K562 (cell line): ENCODE measurements around the gene SPRR2E. TPM values are rescaled to one million over a fixed set of nuclear protein-coding genes. Genes with fewer than 3 reads are reported as not detected.
"Not testable (repeated sequence)": the region's sequence is repeated elsewhere in the genome, so short reads cannot be mapped to it uniquely, and the experiment has no call there.

ENCODE experiments used
- ATAC-seq: fragments of 200-7000 bp; cut with Tn5 transposase; 3 replicates; pipeline ENCODE4 v1.9.1; 2020; ENCODE audit warnings: moderate library complexity
- BruUV-seq: library from RNA; stranded (reverse); fragments of 400-500 nt; replicated peaks from 2 replicates; lab custom pipeline; 2021; lab: Mats Ljungman, UMichigan
- CTCF ChIA-PET: fragments of 300-600 bp; formaldehyde crosslinking; extraction: SDS; loops from one replicate; lab custom pipeline; 2021; ENCODE audit warnings: low intra/inter-chr PET ratio; lab: Yijun Ruan, JAX
- POLR2A ChIA-PET: fragments of 300-600, 350-650 bp; sonication (Branson Sonifier 250); formaldehyde crosslinking; extraction: SDS; loops from one replicate; lab custom pipeline; 2021; ENCODE audit warnings: antibody characterized with exemption, inconsistent platforms; lab: Yijun Ruan, JAX
- DNase-seq, 4 experiments: peaks; one replicate each; pipeline versions ENCODE4 v3.0.0 to v3.0.0-alpha.2; 2011 to 2018; ENCODE audit warnings: low spot score in 3 of 4, mixed read lengths in 3 of 4; ENCODE audit errors: extremely low read depth in 1 of 4
- FAIRE-seq: peaks from 2 replicates; lab custom pipeline; 2011; peaks lifted over from hg19 to GRCh38; lab: Jason Lieb, UNC
- H2AFZ ChIP-seq: 2 replicates; pipeline ENCODE4 v1.6.0; 2011; ENCODE audit warnings: low read depth, low read length, control low read depth, inconsistent platforms
- H3K27ac ChIP-seq: fragments of 200-600 bp; 3 replicates; pipeline ENCODE4 v1.8.0; 2011; ENCODE audit warnings: low read depth, mild to moderate bottlenecking, control low read depth, inconsistent platforms, low read length, moderate library complexity, mixed read lengths; ENCODE audit errors: extremely low read depth
- H3K27me3 ChIP-seq, 2 experiments: fragments of 300-600 bp in 1 of 2; 2 replicates in 1 of 2; 3 replicates in 1 of 2; pipeline versions ENCODE4 v1.6.0 to v1.8.0; 2011; ENCODE audit warnings: inconsistent platforms in 2 of 2, low read length in 2 of 2, mild to moderate bottlenecking in 1 of 2, mixed read lengths in 1 of 2, moderate library complexity in 1 of 2; ENCODE audit not compliant: control insufficient read depth in 2 of 2, insufficient read depth in 2 of 2
- H3K36me3 ChIP-seq: fragments of 300-600 bp; 3 replicates; pipeline ENCODE4 v1.8.0; 2011; ENCODE audit warnings: mild to moderate bottlenecking, low read length, inconsistent platforms; ENCODE audit not compliant: control insufficient read depth, insufficient read depth
- H3K4me1 ChIP-seq, 2 experiments: fragments of 200-600 bp in 1 of 2; replicated peaks in 1 of 2; 2 replicates in 1 of 2; 3 replicates in 1 of 2; pipeline versions ENCODE4 v1.5.1 to v1.8.0; 2011; ENCODE audit warnings: inconsistent platforms in 2 of 2, low read length in 2 of 2, mild to moderate bottlenecking in 1 of 2, mixed read lengths in 1 of 2, moderate library complexity in 1 of 2; ENCODE audit not compliant: control insufficient read depth in 2 of 2, insufficient read depth in 2 of 2
- H3K4me2 ChIP-seq: 2 replicates; pipeline ENCODE4 v1.6.1; 2011; ENCODE audit warnings: low read length, control low read depth, inconsistent platforms, mixed read lengths; ENCODE audit not compliant: insufficient read depth
- H3K4me3 ChIP-seq: fragments of 200-600 bp; sonication (generic), shearing (Covaris generic); 2 replicates; pipeline ENCODE4 v1.5.1; 2016; ENCODE audit warnings: control low read depth, inconsistent platforms
- H3K79me2 ChIP-seq: fragments of 200-600 bp; 3 replicates; pipeline ENCODE4 v1.8.0; 2011; ENCODE audit warnings: low read length, inconsistent platforms; ENCODE audit not compliant: control insufficient read depth, insufficient read depth
- H3K9ac ChIP-seq, 2 experiments: 2 replicates each; pipeline versions ENCODE4 v1.6.0 to v1.6.1; 2011; ENCODE audit warnings: low read depth in 2 of 2, low read length in 2 of 2, control low read depth in 1 of 2, inconsistent platforms in 1 of 2, mild to moderate bottlenecking in 1 of 2, mixed read lengths in 1 of 2; ENCODE audit not compliant: insufficient read depth in 1 of 2
- H3K9me1 ChIP-seq: one replicate; pipeline ENCODE4 v1.6.0; 2011; ENCODE audit warnings: inconsistent platforms, mild to moderate bottlenecking, low read length, moderate library complexity; ENCODE audit not compliant: control insufficient read depth, insufficient read depth
- H3K9me3 ChIP-seq: replicated peaks from 2 replicates; pipeline ENCODE4 v1.5.1; 2011; ENCODE audit warnings: low read depth, low read length, inconsistent platforms; ENCODE audit not compliant: control insufficient read depth, insufficient read depth
- H4K20me1 ChIP-seq: replicated peaks from 2 replicates; pipeline ENCODE4 v1.6.1; 2011; ENCODE audit warnings: low read length, inconsistent platforms, mixed read lengths; ENCODE audit not compliant: control insufficient read depth, insufficient read depth
- CBX3 ChIP-seq, 2 experiments: IDR thresholded peaks; 1 replicate in 1 of 2; 2 replicates in 1 of 2; pipeline ENCODE4 v1.6.1; 2012; ENCODE audit warnings: inconsistent platforms in 2 of 2, low read length in 2 of 2, borderline replicate concordance in 1 of 2, control low read depth in 1 of 2
- whole genome bisulfite sequencing: fragments of 100-300 bp; shearing (Covaris generic); methylation state at CpG from one replicate; pipeline ENCODE4 v1.1.6; 2016; ENCODE audit warnings: low coverage, mixed read lengths; ENCODE audit not compliant: insufficient coverage; ENCODE audit errors: missing lambda C conversion rate; 5-methylcytosine and 5-hydroxymethylcytosine counted together
- in situ Hi-C: fragments of 300-500 bp; cut with MboI; formaldehyde crosslinking; loops from 4 replicates; pipeline ENCODE4 v1.15.0; 2018; ENCODE audit warnings: inconsistent platforms, mixed read lengths
- intact Hi-C: fragments of 100-400 bp; cut with micrococcal nuclease; formaldehyde crosslinking; loops from 2 replicates; pipeline ENCODE4 v1.14.2; 2022
- polyA plus RNA-seq, 8 experiments: library from polyadenylated mRNA; depleted of rRNA in 4 of 8; stranded (reverse) in 5 of 8; unstranded in 3 of 8; fragments of >200 nt; fragmentation: Nextera tagmentation in 2 of 8; fragmentation: Illumina TruSeq in 1 of 8; extraction: Ambion mirVana in 2 of 8; extraction: Trizol in 1 of 8; gene quantifications; 2 replicates each; pipeline versions ENCODE4 v1.2.1 to v1.2.3, GENCODE V29; 2011 to 2014; ENCODE audit warnings: inconsistent platforms in 1 of 8, missing spikeins in 1 of 8
- total RNA-seq, 7 experiments: library from RNA; depleted of rRNA in 6 of 7; stranded (reverse); fragments of >200 nt in 6 of 7; fragmentation: Illumina TruSeq in 2 of 7; extraction: Trizol in 2 of 7; gene quantifications; 2 replicates each; pipeline versions ENCODE4 v1.2.1 to v1.2.3, GENCODE V29; 2011 to 2021; ENCODE audit warnings: low replicate concordance in 1 of 7
- TF ChIP-seq, protein P1 (sequence below): IDR thresholded peaks from 2 replicates; pipeline ENCODE4 v1.6.1; 2016; ENCODE audit warnings: missing genetic modification characterization, missing compliant biosample characterization
- TF ChIP-seq, protein P2 (sequence below): fragments of 250-450 bp; sonication (Bioruptor Pico); IDR thresholded peaks from 2 replicates; pipeline ENCODE4 v1.5.0; 2021; ENCODE audit warnings: mild to moderate bottlenecking, borderline replicate concordance

Gene SPRR2E
- total and polyA plus RNA-seq, 9 of the 15 experiments (the other 6 are each of a cell fraction or from before 2014, with no cell fraction given): not detected

DNA sequence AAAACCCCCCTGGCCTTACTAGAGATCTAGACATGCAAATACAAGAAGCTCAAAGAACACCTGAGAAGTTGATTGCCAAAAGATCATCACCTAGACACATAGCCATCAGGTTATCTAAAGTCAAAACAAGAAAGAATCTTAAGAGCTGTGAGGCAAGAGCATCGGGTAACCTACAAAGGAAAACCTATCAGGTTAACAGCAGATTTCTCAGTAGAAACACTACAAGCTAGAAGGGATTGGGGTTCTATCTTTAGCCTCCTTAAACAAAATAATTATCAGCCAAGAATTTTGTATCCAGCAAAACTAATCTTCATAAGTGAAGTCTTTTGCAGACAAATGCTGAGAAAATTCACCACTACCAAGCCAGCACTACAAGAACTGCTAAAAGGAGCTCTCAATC, 31.2 kb upstream of the SPRR2E start:
- Histone ChIP-seq H2AFZ (no peak overlapping the region), H3K9me1 (no peaks in the 10 kb centered on the region), H3K27ac (no peak overlapping the region), H3K79me2 (no peaks in the 10 kb centered on the region), H3K27me3 (no peaks in the 10 kb centered on the region), H3K4me1 (no peaks in the 10 kb centered on the region; a peak in 1 of 5 replicates), H3K36me3 (no peaks in the 10 kb centered on the region), H3K4me3 (no peak overlapping the region), H4K20me1 (no peaks in the 10 kb centered on the region), H3K9ac (no peak overlapping the region), H3K9me3 (no peaks in the 10 kb centered on the region), H3K4me2 (no peak overlapping the region)
- 8% methylated on average over 1 of the region's 1 CpG for WGBS
- FAIRE-seq (no peak), DNase-seq (no peak), ATAC-seq (no peak)
- ChIA-PET POLR2A (interaction anchor here (1.2 kb wide), 1 partner anchor 67 kb away, joined by 3 read pairs; no protein-coding TSS in a partner anchor), CTCF (no interaction called here)
- TF ChIP-seq, protein P1, sequence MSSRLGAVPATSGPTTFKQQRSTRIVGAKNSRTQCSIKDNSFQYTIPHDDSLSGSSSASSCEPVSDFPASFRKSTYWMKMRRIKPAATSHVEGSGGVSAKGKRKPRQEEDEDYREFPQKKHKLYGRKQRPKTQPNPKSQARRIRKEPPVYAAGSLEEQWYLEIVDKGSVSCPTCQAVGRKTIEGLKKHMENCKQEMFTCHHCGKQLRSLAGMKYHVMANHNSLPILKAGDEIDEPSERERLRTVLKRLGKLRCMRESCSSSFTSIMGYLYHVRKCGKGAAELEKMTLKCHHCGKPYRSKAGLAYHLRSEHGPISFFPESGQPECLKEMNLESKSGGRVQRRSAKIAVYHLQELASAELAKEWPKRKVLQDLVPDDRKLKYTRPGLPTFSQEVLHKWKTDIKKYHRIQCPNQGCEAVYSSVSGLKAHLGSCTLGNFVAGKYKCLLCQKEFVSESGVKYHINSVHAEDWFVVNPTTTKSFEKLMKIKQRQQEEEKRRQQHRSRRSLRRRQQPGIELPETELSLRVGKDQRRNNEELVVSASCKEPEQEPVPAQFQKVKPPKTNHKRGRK (tag): no peak
- TF ChIP-seq CBX3 (IDR thresholded peaks at IDR 0.05; ENCODE audit: borderline replicate concordance in 1 of 2, low read length in 2 of 2): peak in 1 of 2 experiments; percentile 39; a peak in 1 of 3 replicates
- TF ChIP-seq, protein P2, sequence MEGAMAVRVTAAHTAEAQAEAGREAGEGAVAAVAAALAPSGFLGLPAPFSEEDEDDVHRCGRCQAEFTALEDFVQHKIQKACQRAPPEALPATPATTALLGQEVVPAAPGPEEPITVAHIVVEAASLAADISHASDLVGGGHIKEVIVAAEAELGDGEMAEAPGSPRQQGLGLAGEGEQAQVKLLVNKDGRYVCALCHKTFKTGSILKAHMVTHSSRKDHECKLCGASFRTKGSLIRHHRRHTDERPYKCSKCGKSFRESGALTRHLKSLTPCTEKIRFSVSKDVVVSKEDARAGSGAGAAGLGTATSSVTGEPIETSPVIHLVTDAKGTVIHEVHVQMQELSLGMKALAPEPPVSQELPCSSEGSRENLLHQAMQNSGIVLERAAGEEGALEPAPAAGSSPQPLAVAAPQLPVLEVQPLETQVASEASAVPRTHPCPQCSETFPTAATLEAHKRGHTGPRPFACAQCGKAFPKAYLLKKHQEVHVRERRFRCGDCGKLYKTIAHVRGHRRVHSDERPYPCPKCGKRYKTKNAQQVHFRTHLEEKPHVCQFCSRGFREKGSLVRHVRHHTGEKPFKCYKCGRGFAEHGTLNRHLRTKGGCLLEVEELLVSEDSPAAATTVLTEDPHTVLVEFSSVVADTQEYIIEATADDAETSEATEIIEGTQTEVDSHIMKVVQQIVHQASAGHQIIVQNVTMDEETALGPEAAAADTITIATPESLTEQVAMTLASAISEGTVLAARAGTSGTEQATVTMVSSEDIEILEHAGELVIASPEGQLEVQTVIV (CRISPR knock-in tag): no peak
- intact Hi-C loops (no loop called here), in situ Hi-C loops (no loop called here)
- no TSS peak for BruUV-seq

DNA sequence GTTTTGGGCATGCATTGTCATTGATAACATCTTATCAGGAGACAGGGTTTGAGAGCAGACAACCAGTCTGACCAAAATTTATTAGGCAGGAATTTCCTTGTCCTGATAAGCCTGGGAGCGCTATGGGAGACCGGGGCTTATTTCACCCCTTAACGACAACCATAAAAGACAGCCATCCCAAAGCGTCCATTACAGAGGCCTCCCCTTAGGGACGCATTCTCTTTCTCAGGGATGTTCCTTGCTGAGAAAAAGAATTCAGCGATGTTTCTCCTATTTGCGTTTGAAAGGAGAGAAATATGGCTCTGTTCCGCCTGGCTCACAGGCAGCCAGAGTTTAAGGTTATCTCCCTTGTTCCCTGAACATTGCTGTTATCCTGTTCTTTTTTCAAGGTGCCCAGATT, 29.5 kb upstream of the SPRR2E start:
- not testable (repeated sequence) for H3K27ac ChIP-seq, DNase-seq
- WGBS: 54% methylated on average over 7 of the region's 8 CpGs

More for the DNA sequence above, 29.5 kb upstream of the SPRR2E start:
- BruUV-seq, CTCF ChIA-PET, in situ Hi-C loops, H3K4me2 ChIP-seq, FAIRE-seq, H3K9me3 ChIP-seq, H3K79me2 ChIP-seq, H3K36me3 ChIP-seq, H2AFZ ChIP-seq, intact Hi-C loops, H3K4me3 ChIP-seq, H3K4me1 ChIP-seq, ATAC-seq, POLR2A ChIA-PET, H3K27me3 ChIP-seq, H3K9ac ChIP-seq, H3K9me1 ChIP-seq, H4K20me1 ChIP-seq: not testable (repeated sequence)
